G401 (cell line): Measurements from ENCODE around the gene DEK. TPM values are rescaled to one million over a fixed set of nuclear protein-coding genes. Genes with fewer than 3 reads are reported as not detected.
A peak's percentile ranks its signal among the peaks of the same experiment; 100 is the strongest.
"Not testable (repeated sequence)": the region's sequence is repeated elsewhere in the genome, so short reads cannot be mapped to it uniquely, and the experiment has no call there.

Source experiments
- DNase-seq: peaks from one replicate; pipeline ENCODE4 v3.0.0-alpha.2; 2015; ENCODE audit warnings: low spot score
- in situ Hi-C: cut with HindIII; loops from 2 replicates; pipeline ENCODE4 v1.10.0; 2016; ENCODE audit warnings: low sequenced_read_pairs, mixed read lengths
- total RNA-seq: library from RNA; depleted of rRNA; stranded (reverse); fragments of >200 nt; shearing (Covaris generic); gene quantifications from 2 replicates; pipeline ENCODE4 v1.2.3, GENCODE V29; 2014

DEK gene
- total RNA-seq, 1 experiment from 2014 or later: 223 TPM

DNA sequence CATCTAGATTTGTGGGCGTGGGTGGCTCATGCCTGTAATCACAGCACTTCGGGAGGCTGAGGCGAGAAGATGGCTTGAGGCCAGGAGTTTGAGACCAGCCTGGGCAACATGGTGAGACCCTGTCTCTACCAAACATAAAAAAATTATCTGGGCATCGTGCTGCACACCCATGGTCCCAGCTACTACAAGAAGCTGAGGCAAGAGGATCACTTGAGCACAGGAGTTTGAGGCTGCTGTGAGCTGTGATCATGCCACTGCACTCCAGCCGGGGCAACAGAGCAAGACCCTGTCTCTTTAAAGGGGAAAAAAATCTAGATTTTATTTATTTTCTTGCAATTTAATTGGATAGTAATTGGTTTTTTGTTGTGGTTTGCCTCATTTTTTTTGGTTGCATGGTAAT, 53.6 kb downstream of the DEK start:
- no peak for DNase-seq
- in situ Hi-C loops: no loop called here

DNA sequence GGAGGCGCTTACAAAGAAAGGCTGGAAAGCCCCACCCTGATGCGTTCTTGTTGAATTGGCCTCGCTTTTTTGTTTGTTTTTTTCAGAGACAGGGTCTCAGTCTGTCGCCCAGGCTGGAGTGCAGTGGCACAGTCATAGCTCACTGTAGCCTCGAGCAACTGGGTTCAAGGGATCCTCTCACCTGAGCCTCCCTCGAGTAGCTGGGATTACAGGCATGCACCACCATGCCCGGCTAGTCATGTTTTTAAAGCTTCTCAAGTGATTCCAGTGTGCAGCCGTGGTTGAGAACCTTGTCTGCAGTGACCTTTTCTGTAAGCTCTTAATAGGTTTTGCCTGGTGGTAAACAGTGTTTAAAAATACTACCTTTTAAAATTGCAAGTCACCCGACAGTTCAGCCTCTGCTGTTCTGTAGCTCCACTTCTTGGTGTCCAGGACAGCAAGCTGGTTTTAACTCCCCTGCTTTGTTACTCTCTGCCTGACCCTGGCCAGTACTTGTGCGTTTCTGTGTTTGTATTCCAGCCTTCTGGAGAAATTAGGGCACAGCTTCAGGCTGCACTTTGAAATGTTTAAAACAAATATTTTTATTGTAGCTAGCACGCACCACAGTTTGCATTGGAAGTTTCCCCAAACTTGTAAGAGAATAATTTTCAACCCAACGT, 54.7 kb downstream of the DEK start:
- peak; percentile 12 for DNase-seq
- in situ Hi-C loops: no loop called here

DNA sequence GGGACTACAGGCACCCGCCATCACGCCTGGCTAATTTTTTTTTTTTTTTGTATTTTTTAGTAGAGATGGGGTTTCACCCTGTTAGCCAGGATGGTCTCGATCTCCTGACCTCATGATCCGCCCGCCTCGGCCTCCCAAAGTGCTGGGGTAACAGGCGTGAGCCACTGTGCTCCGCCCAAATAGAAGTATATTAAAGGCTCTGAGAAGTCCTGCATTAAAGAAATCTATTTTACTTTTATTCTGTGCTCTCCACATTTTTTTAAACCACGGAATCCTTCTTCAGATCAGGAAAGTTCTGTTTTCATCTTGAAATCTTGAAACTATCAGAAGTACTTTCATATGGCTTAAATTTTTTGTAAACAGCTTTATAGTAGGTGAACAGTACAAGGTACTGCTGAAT, 55.6 kb downstream of the DEK start:
- in situ Hi-C loops: not testable (repeated sequence)

DNA sequence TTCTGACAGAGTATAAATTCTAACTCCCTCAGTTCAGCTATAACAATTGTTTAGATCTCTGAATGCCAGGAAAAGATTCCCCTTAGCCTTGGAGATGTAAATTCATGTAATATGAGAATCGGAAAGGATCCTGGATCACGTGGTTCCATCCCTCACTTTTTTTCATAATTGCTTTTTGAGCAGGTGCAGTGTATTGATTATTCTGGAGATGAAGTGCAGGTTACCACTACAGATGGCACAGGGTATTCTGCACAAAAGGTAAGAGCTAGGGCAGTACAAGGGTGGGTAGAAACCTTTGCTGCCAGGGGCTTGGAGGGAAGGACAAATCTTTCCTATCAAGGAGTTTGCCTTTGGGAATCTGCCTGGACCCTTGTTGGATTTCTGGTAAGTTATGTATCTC, 56.4 kb downstream of the DEK start:
- DNase-seq: no peak
- in situ Hi-C loops: no loop called here

More for the DNA sequence above, 55.6 kb downstream of the DEK start:
- DNase-seq: not testable (repeated sequence)

DNA sequence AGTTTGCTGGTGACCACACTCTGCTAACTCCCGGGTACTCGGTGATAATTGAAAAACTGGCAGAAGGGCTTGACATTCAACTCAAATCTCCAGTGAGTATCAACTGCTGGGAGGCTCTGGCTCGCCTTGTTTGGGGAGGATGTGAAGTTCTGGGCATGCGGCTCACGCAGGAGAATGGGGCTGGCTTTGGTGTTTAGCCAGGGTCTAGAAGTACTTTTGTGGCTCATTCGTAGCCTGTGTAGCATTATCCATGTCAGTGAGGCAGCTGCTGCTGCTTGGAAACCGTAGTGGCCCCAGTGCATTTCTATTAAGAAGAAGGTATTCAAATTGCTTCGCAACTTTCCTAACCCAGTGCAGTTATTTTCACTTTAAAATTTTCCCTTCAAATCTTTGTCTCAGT, 56.9 kb downstream of the DEK start:
- in situ Hi-C loops: no loop called here
- peak; percentile 23 for DNase-seq

DNA sequence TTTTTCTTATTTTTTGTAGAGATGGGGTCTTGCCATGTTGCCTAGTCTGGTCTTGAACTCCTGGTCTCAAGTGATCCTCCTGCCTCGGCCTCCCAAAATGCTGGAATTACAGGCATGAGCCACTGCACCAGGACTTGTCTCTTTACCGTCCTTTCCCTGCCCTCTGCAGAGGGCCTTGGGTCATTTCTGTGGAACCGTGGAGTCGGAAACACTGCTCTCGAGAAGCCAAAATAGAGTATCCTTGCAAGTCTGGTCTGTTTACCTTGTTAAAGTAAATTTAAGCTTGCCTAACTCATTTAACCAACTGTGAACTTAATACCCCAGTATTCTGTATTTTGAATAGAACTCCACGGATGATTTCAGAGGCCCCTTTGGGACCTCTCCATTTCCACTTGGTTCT, 57.7 kb downstream of the DEK start:
- in situ Hi-C loops: no loop called here
- DNase-seq: no peak

DNA sequence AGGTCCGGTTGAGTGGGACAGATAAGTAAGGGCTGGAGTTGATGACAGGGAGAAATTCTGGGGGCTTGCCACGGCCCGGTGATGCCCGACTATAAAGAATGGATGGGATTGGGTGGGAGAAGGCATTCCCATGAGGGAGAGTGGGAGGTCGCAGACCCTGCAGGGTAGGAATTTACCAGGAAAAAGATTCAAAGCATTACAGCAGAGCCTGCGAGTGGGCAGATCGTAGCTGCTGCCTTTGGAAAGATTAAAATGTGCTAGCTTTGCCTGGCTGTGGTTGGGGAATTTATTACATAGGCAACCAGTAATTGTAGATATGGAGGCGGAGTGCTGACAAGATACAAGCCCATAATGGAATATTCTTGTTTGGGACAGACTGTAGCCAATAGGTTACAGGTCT, 59.6 kb downstream of the DEK start:
- no peak for DNase-seq
- in situ Hi-C loops: no loop called here

DNA sequence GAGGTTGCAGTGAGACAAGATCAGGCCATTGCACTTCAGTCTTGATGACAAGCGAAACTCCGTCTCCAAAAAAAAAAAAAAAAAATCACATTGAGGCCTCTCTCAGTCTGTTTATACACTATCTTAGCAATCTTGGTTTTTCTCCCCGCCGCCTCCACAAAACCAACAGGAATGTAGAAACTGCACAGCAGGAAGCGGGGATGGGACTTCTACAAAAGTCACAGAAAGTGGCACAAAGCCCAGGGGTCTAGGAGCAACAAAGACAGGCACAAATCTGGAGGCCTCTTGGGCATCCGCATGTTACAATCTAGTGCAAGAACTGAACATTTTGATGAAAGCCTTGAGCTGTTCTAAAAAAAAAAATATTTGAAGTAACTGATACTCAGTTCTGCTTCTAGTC, 60.5 kb downstream of the DEK start:
- no peak for DNase-seq
- in situ Hi-C loops: no loop called here

DNA sequence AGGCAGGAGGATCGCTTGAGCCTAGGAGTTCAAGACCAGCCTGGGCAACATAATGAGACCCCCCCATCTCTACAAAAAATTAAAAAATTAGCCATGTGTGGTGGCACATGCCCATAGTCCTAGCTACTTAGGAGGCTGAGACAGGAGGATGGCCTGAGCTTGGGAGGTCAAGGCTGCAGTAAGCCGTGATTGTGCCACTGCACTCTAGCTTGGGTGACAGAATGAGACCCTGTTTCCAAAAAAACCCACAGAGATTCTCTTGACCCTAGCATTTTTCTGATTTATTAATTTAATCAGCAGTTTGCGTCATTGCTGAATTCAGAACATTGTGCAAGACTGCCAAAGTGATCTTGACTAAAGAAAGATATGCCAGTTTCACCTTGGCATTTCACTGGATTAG, 72.3 kb downstream of the DEK start:
- no peak for DNase-seq
- in situ Hi-C loops: no loop called here

DNA sequence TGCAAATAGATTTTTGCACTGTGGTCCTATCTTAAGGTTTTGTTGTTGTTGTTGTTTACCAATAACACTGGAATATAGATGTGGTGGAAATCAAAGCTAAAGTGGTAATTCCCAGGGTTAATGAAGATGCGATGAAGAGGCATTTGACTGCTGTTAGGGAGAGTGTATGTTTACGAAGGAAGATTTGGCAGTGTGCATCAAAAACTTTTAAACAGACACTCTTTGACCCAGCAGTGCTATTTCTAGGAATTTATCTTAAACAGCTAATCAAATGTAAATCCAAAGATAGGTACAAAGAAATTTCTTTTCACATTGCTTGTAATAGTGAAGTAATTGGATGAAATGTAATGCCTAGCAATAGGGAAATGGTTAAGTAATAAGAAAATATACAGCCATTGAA, 75.1 kb downstream of the DEK start:
- no peak for DNase-seq
- in situ Hi-C loops: no loop called here

DNA sequence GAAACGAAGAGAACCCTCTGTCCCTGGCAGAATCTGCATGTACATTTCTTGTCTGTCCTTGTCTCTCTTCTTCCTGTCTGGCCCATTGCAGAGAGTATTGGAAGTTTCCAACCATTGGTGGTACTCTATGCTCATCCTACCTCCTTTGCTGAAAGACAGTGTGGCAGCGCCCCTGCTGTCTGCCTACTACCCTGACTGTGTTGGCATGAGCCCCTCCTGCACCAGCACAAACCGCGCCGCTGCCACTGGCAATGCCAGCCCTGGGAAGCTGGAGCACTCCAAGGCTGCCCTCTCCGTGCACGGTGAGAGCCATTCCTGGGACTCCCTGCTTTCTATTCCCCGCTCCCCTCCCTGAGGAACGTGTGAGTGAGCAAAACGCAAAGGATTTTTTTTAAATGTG, 76.6 kb downstream of the DEK start:
- in situ Hi-C loops: no loop called here
- no peak for DNase-seq

DNA sequence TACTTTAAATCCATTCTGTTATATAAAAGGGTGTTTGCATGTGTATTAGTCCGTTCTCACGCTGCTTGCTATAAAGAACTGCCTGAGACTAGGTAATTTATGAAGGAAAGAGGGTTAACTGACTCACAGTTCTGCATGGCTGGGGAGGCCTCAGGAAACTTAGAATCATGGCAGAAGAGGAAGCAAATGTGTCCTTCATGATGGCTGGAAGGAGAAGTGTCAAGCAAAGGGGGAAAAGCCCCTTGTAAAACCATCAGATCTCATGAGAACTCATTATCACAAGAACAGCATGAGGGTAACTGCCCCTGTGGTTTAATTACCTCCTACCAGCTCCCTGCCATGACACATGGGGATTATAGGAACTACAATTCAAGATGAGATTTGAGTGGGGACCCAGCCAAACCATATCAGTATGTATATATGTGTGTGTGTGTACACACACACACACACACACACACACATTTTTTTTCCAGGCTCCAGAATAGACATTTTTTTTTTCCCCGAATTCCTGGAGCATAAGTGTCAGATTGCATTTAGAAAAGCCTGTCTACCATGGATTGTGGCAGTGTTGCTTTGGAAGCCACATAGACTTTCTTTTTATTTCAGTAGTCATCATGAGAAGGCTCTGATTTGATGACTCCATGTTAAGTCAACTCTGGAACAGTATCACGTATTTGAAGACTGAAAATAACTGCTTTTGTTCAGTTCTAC, 77.6 kb downstream of the DEK start:
- DNase-seq: no peak
- in situ Hi-C loops: no loop called here

DNA sequence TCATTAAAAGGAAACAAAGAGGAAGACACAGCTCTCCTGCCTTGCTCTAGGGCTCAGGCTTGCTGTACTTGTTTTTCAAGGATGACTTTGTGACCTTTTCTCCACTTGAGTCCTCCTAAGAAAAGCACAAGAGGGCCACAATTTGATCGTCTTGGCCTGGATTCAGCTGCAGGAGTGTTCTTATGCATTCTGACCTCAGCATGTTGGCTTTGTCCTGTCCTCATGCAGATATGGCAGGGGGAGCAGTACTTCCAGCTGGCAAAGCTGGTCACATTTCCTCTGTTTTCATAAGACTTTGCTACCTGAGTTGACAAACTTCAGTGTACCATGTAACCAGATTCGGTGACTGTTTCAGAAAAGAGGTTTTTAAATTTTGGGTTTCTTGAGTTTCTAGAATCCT, 78.3 kb downstream of the DEK start:
- no peak for DNase-seq
- in situ Hi-C loops: no loop called here

DNA sequence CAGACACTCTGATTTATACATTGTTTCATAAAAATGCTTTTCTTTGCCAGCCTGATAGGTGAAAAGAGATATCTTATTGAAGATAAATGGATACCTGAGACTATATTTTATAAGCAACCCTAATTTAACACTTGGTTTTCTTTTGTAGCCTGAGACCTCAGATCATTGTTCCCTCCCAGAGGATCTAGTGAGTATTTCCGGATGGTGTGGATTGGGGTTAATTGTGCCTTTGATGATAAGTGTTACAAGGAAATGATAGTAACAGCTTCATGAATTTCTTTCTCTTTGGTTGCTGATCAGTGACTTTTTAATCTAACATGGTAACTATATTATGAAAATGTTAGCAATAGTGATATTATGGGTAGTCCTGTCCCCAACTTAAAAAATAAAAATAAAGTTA, 78.7 kb downstream of the DEK start:
- DNase-seq: no peak
- in situ Hi-C loops: no loop called here

DNA sequence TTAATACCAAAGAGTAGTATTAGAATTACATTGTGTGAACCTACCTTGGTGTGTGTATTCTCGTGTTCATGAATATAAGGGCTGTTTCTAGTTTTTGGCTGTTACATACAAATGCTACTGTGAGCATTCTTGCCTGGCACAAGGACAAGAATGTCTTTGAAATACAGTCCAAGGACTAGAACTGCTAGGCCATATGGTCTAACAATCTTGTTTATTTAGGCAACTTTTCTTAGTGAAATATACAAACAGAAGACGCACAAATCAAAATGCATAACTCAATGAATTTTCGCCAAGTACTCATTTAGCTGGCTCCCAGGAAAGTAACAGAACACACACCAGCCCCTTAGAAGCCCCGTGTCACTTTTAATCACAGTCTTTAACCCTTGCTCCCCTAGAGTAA, 80.6 kb downstream of the DEK start:
- peak; percentile 18 for DNase-seq
- in situ Hi-C loops: no loop called here

DNA sequence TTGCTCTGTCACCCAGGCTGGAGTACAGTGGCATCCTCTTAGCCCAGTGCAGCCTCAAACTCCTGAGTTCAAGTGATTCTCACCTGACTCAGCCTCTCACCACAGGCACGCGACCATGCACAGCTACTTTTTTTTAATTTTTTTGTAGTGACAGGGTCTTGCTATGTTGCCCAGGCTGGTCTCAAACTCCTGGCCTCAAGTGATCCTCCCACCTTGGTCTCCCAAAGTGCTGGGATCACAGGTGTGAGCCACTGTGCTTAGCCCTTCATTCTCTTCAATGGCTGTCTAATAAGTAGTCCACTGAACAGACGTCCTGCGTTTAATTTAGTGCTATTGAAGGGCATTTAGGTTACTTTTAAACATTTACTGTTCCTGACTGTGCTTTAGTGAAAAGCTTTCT, 81.8 kb downstream of the DEK start:
- in situ Hi-C loops: no loop called here
- no peak for DNase-seq

DNA sequence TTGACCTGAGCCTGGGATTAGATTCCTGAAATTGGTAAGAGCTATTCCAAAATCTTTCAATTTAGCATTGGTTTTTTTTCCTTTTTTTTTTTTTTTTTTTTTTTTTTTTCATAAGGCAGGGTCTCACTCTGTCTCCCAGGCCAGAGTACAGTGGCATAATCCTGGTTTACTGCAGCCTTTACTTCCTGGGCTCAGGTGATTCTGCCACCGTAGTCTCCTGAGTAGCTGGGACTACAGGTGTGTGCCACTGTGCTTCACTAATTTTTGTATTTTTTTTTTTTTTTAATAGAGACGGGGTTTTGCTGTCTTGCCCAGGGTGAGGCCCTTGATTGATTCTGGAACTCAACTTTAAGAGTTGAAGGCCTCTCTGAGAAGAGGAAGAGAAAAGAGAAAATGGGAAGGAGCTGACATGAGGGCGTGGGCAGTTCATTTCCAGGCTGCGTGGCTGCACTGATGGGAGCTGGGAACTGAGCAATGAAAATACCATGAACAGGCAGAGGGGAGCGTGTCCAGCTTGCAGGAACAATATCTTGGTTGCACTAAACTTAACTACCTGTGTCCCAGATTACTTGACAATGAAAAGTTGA, 84.5 kb downstream of the DEK start:
- no peak for DNase-seq
- in situ Hi-C loops: no loop called here

DNA sequence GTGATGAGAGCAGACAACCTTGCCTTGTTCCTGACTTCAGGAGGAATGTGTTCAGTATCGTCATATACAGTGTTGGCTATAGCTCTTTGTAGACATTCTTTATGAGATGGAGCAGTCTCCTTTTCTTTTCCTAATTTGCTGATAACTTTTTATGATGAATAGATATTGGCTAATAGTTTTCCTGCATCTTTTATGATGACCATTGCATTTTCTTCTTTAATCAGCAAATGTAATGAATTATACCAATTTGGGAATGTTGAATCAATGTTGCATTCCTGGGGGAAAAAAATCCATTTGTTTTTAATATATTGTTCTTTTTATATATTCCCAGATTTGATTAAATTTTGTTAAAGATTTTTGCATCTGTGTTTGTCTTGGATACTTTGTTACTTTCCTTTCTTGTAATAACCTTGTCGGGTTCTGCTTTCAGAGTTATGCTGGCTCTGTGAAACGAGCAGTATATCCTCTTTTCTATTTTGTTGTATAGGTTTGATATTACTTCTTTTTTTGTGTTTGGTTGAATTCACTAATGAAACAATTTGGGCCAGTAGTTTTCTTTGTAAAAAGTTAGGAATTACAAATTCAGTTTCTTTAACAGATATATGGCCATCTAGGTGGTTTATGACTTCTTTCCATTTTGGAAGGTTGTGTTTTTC, 85.2 kb downstream of the DEK start:
- DNase-seq: no peak
- in situ Hi-C loops: no loop called here

DNA sequence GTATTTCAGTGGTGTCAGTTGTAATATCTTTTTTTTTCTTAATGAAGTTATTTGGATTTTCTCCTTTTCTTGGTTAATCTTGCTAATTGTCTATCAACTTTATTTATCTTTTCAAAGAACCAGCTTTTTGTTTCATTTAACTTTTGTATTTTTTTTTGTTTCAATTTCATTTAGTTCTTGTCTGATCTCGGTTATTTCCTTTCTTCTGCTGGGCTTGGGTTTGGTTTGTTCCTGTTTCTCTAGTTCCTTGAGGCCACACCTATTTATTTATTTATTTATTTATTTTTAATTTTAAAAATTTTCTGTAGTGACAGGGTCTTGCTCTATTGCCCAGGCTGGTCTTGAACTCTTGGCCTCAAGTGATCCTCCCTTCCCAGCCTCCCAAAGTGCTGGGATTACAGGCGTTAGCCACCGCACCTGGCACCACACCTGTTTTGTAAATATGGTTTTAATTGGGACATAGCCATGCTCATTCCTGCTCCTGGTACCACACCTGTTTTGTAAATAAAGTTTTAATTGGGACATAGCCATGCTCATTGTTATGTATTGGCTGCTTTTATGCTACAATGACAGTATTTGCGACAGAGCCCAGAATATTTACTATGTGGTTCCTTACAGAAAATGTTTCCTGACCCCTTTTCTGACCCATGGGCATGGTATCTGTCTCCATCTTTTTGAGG, 86.9 kb downstream of the DEK start:
- DNase-seq: no peak
- in situ Hi-C loops: no loop called here

DNA sequence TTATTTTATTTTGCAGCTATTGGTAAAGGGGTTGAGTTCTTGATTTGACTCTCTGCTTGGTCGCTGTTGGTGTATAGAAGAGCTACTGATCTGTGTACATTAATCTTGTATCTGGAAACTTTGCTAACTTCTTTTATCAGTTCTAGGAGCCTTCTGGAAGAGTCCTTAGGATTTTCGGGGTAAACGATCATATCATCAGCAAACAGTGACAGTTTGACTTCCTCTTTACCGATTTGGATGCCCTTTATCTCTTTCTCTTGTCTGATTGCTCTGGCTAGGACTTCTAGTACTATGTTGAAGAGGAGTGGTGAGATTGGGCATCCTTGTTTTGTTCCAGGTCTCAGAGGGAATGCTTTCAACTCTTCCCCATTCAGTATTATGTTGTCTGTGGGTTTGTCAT, 88.1 kb downstream of the DEK start:
- in situ Hi-C loops, DNase-seq: not testable (repeated sequence)
